ENCODE measurements around the gene B3GALT6.

The B3GALT6 gene

GRCh38 chr1:1256956-1257871, 25.2 kb downstream of the B3GALT6 start:
- DNase-seq (ENCODE audit: extremely low spot score, insufficient read length, low read depth) (no peak), FAIRE-seq (no peak)

GRCh38 chr1:1259119-1259488, 27.1 kb downstream of the B3GALT6 start:
- DNase-seq (ENCODE audit: extremely low spot score, insufficient read length, low read depth): no peak
- no peak for FAIRE-seq

- DNase-seq (ENCODE audit: extremely low spot score, insufficient read length, low read depth): no peak
- no peak for FAIRE-seq
Measured at GRCh38 chr1:1259540-1259939, 27.5 kb downstream of the B3GALT6 start.

GRCh38 chr1:1259951-1260600, 28.0 kb downstream of the B3GALT6 start:
- FAIRE-seq: no peak
- no peak for DNase-seq (ENCODE audit: extremely low spot score, insufficient read length, low read depth)

- FAIRE-seq (no peak), DNase-seq (ENCODE audit: extremely low spot score, insufficient read length, low read depth) (no peak)
Measured at GRCh38 chr1:1260843-1261560, 29.0 kb downstream of the B3GALT6 start.

GRCh38 chr1:1262071-1262470, 30.0 kb downstream of the B3GALT6 start:
- DNase-seq (ENCODE audit: extremely low spot score, insufficient read length, low read depth) (no peak), FAIRE-seq (no peak)

- FAIRE-seq (no peak), DNase-seq (ENCODE audit: extremely low spot score, insufficient read length, low read depth) (no peak)
Measured at GRCh38 chr1:1262758-1263157, 30.7 kb downstream of the B3GALT6 start.

- FAIRE-seq (no peak), DNase-seq (ENCODE audit: extremely low spot score, insufficient read length, low read depth) (no peak)
Measured at GRCh38 chr1:1264026-1264425, 32.0 kb downstream of the B3GALT6 start.

GRCh38 chr1:1264868-1265272, 32.8 kb downstream of the B3GALT6 start:
- FAIRE-seq (no peak), DNase-seq (ENCODE audit: extremely low spot score, insufficient read length, low read depth) (no peak)

- no peak for DNase-seq (ENCODE audit: extremely low spot score, insufficient read length, low read depth)
- no peak for FAIRE-seq
Measured at GRCh38 chr1:1267488-1268283, 35.6 kb downstream of the B3GALT6 start.

- FAIRE-seq (no peak), DNase-seq (ENCODE audit: extremely low spot score, insufficient read length, low read depth) (no peak)
Measured at GRCh38 chr1:1268284-1268682, 36.2 kb downstream of the B3GALT6 start.

GRCh38 chr1:1270813-1271212, 38.8 kb downstream of the B3GALT6 start:
- no peak for DNase-seq (ENCODE audit: extremely low spot score, insufficient read length, low read depth)
- FAIRE-seq: no peak

GRCh38 chr1:1272341-1273208, 40.5 kb downstream of the B3GALT6 start:
- FAIRE-seq: no peak
- no peak for DNase-seq (ENCODE audit: extremely low spot score, insufficient read length, low read depth)

- FAIRE-seq (no peak), DNase-seq (ENCODE audit: extremely low spot score, insufficient read length, low read depth) (no peak)
Measured at GRCh38 chr1:1273209-1273511, 41.1 kb downstream of the B3GALT6 start.

GRCh38 chr1:1273512-1274298, 41.7 kb downstream of the B3GALT6 start, which contains the start of gene UBE2J2:
UBE2J2 (minus strand) TSS chr1:1273854; CDS start chr1:1267992, 5,862 bp downstream.
- FAIRE-seq (peak; percentile 88), DNase-seq (ENCODE audit: extremely low spot score, insufficient read length, low read depth) (peak; percentile 98)

GRCh38 chr1:1274299-1274930, 42.4 kb downstream of the B3GALT6 start:
- FAIRE-seq: no peak

GRCh38 chr1:1274931-1275431, 42.9 kb downstream of the B3GALT6 start:
- no peak for FAIRE-seq
- no peak for DNase-seq (ENCODE audit: extremely low spot score, insufficient read length, low read depth)

More at GRCh38 chr1:1274299-1274930, 42.4 kb downstream of the B3GALT6 start:
- DNase-seq (ENCODE audit: extremely low spot score, insufficient read length, low read depth): no peak

GRCh38 chr1:1275836-1276235, 43.8 kb downstream of the B3GALT6 start:
- no peak for DNase-seq (ENCODE audit: extremely low spot score, insufficient read length, low read depth)
- FAIRE-seq: no peak

All from GM18507 (cell line).